OCI-LY1 (cell line): ENCODE results near the gene GADD45A.
"Not testable (repeated sequence)": the region's sequence is repeated elsewhere in the genome, so short reads cannot be mapped to it uniquely, and the experiment has no call there.

ENCODE experiments used
- H2AFZ ChIP-seq: fragments of 200-600 bp; sonication (generic), shearing (Covaris generic); 2 replicates; pipeline ENCODE4 v1.6.0; 2014; ENCODE audit warnings: antibody characterized with exemption, mild to moderate bottlenecking, low read length
- H3F3A ChIP-seq: fragments of 200-600 bp; sonication (generic), shearing (Covaris generic); 2 replicates; pipeline ENCODE4 v1.6.0; 2014; ENCODE audit warnings: mild to moderate bottlenecking, antibody characterized with exemption, low read length, moderate library complexity; ENCODE audit not compliant: insufficient read depth
- H3K27ac ChIP-seq: fragments of 200-600 bp; sonication (generic); 2 replicates; pipeline ENCODE4 v1.5.1; 2014; ENCODE audit warnings: low read length, mixed run types, mild to moderate bottlenecking, low read depth; ENCODE audit not compliant: poor library complexity, severe bottlenecking
- H3K27me3 ChIP-seq: fragments of 200-600 bp; sonication (generic); 2 replicates; pipeline ENCODE4 v1.6.0; 2014; ENCODE audit warnings: antibody characterized with exemption, mild to moderate bottlenecking, low read length, moderate library complexity; ENCODE audit not compliant: insufficient read depth
- H3K36me3 ChIP-seq: fragments of 200-600 bp; sonication (generic); 2 replicates; pipeline ENCODE4 v1.6.1; 2014; ENCODE audit warnings: mild to moderate bottlenecking, antibody characterized with exemption, low read length, moderate library complexity, mixed read lengths; ENCODE audit not compliant: insufficient read depth
- H3K4me1 ChIP-seq: fragments of 200-600 bp; sonication (generic); 2 replicates; pipeline ENCODE4 v1.5.1; 2014; ENCODE audit warnings: mild to moderate bottlenecking, low read length, moderate library complexity; ENCODE audit not compliant: insufficient read depth, severe bottlenecking
- H3K4me2 ChIP-seq: fragments of 200-600 bp; sonication (generic), shearing (Covaris generic); 2 replicates; pipeline ENCODE4 v1.6.1; 2014; ENCODE audit warnings: low read length
- H3K4me3 ChIP-seq: fragments of 200-600 bp; sonication (generic); 2 replicates; pipeline ENCODE4 v1.5.1; 2014; ENCODE audit warnings: low read length, low read depth, mild to moderate bottlenecking, mixed read lengths; ENCODE audit not compliant: poor library complexity, severe bottlenecking
- H3K79me2 ChIP-seq: fragments of 200-600 bp; shearing (Covaris generic); 2 replicates; pipeline ENCODE4 v1.6.1; 2016; ENCODE audit warnings: mixed run types, low read length, mixed read lengths; ENCODE audit not compliant: insufficient read depth
- H3K9ac ChIP-seq: fragments of 200-600 bp; sonication (generic), shearing (Covaris generic); 2 replicates; pipeline ENCODE4 v1.6.1; 2014; ENCODE audit warnings: mild to moderate bottlenecking, low read length, mixed read lengths
- H3K9me2 ChIP-seq: fragments of 200-600 bp; sonication (generic), shearing (Covaris generic); 2 replicates; pipeline ENCODE4 v1.6.1; 2014; ENCODE audit warnings: low read depth, mild to moderate bottlenecking, low read length, mixed read lengths
- H3K9me3 ChIP-seq: fragments of 200-600 bp; shearing (Covaris generic); 2 replicates; pipeline ENCODE4 v1.6.1; 2014; ENCODE audit warnings: low read length, mixed read lengths
- H4K20me1 ChIP-seq: fragments of 200-600 bp; sonication (generic), shearing (Covaris generic); 2 replicates; pipeline ENCODE4 v1.6.0; 2016; ENCODE audit warnings: mild to moderate bottlenecking, low read length; ENCODE audit not compliant: insufficient read depth
- EZH2 ChIP-seq: fragments of 200-600 bp; sonication (generic), shearing (Covaris generic); IDR thresholded peaks from 2 replicates; pipeline ENCODE4 v1.8.0; 2017; ENCODE audit warnings: borderline replicate concordance, mixed run types, mild to moderate bottlenecking, antibody characterized with exemption, low read length, moderate library complexity, mixed read lengths
- TF ChIP-seq, protein P1 (sequence below): fragments of 200-600 bp; sonication (generic), shearing (Covaris generic); IDR thresholded peaks from 2 replicates; pipeline ENCODE4 v1.5.1; 2017; ENCODE audit warnings: mild to moderate bottlenecking, antibody characterized with exemption, low read length, moderate library complexity, mixed read lengths

The GADD45A gene

DNA sequence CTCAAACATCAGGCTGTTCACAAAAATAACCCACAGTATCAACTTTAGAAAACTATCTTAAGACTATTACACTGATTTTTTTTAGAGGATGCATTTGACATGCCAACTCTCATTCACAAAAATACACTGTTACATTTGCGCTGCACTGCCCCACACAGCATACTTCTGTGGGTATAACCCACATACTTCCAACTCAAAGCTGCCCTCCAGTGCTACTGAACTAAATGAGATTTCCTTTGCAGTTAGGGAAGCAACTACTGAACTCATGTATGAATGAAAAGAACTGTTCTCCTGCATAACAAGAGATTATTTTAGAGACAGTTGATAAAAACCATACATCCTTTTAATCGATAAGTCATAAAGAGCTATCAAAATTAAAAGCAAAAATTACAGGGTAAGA, 25.8 kb upstream of the GADD45A start:
- TF ChIP-seq, protein P1, sequence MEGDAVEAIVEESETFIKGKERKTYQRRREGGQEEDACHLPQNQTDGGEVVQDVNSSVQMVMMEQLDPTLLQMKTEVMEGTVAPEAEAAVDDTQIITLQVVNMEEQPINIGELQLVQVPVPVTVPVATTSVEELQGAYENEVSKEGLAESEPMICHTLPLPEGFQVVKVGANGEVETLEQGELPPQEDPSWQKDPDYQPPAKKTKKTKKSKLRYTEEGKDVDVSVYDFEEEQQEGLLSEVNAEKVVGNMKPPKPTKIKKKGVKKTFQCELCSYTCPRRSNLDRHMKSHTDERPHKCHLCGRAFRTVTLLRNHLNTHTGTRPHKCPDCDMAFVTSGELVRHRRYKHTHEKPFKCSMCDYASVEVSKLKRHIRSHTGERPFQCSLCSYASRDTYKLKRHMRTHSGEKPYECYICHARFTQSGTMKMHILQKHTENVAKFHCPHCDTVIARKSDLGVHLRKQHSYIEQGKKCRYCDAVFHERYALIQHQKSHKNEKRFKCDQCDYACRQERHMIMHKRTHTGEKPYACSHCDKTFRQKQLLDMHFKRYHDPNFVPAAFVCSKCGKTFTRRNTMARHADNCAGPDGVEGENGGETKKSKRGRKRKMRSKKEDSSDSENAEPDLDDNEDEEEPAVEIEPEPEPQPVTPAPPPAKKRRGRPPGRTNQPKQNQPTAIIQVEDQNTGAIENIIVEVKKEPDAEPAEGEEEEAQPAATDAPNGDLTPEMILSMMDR: peak; percentile 14; the same call in 1 of the 2 replicates
- TF ChIP-seq EZH2: no peak
- Histone ChIP-seq H3K9me3 (no peaks in the 10 kb centered on the region), H3K27ac (no peak overlapping the region)

DNA sequence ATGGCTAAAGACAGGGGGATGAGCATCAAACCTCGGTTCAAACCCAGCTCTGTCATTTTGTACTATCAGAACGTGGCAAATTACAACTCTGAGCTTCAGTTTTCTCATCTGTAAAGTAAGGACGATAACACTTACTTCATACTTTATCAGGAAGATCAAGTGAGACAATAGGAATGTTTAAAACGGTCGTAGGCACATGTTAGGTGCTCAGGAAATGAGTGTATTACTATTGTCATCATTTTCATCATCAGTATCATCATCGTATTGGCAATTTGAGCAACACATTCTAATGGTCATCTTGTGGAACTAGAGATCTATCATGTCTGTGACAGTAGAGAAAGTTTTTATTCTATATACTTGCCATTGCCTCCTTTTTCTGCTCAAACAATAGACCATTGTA, 22.1 kb upstream of the GADD45A start:
- Histone ChIP-seq H3K9ac (no peak overlapping the region), H3K4me1 (peaks cover 14% of the 10 kb centered on the region), H3K4me3 (no peak overlapping the region), H3K36me3 (no peaks in the 10 kb centered on the region), H3K27ac (no peak overlapping the region), H3F3A (no peaks in the 10 kb centered on the region), H4K20me1 (no peaks in the 10 kb centered on the region), H3K9me3 (no peaks in the 10 kb centered on the region), H3K79me2 (no peaks in the 10 kb centered on the region), H2AFZ (no peak overlapping the region; the same call in 1 of the 2 replicates), H3K4me2 (no peak overlapping the region), H3K27me3 (no peaks in the 10 kb centered on the region), H3K9me2 (no peaks in the 10 kb centered on the region)
- no peak for TF ChIP-seq EZH2
- TF ChIP-seq, protein P1: no peak

More for the DNA sequence above, 25.8 kb upstream of the GADD45A start:
- Histone ChIP-seq H4K20me1 (no peaks in the 10 kb centered on the region), H2AFZ (no peak overlapping the region), H3K4me1 (peaks cover 13% of the 10 kb centered on the region), H3F3A (no peaks in the 10 kb centered on the region), H3K79me2 (no peaks in the 10 kb centered on the region), H3K9ac (no peak overlapping the region), H3K4me2 (no peak overlapping the region), H3K27me3 (no peaks in the 10 kb centered on the region), H3K4me3 (no peak overlapping the region), H3K9me2 (no peaks in the 10 kb centered on the region), H3K36me3 (no peaks in the 10 kb centered on the region)

DNA sequence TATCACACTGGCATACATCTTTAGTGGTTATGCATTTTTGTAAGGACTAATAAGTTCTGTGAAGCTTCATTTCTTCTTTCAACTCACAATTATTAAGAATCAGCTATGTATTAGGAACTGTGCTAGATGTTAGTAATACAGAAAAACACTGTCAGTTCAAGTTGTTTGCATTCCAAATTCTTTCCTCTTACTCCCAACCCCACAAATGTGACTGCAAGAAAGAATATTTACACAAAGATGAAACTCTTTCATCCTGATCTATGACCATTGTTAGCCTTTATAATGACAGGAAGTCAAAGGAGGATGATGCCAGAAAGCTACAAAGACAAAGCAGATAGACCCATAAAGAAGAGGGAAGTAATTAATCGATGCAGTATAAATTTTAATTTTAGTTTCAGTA, 21.0 kb upstream of the GADD45A start:
- TF ChIP-seq, protein P1: no peak
- TF ChIP-seq EZH2: no peak
- H3K9ac ChIP-seq: no peak overlapping the region

DNA sequence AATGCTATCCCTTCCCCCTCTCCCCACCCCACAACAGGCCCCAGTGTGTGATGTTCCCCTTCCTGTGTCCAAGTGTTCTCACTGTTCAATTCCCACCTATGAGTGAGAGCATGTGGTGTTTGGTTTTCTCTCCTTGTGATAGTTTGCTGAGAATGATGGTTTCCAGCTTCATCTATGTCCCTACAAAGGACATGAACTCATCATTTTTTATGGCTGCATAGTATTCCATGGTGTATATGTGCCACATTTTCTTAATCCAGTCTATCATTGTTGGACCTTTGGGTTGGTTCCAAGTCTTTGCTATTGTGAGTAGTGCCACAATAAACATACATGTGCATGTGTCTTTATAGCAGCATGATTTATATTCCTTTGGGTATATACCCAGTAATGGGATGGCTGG, 19.7 kb upstream of the GADD45A start:
- H4K20me1 ChIP-seq, H3K9me3 ChIP-seq, H3K27ac ChIP-seq, H3K9ac ChIP-seq, H3K79me2 ChIP-seq, H3F3A ChIP-seq, H3K4me2 ChIP-seq, H3K4me3 ChIP-seq, H2AFZ ChIP-seq, H3K27me3 ChIP-seq, H3K36me3 ChIP-seq, H3K9me2 ChIP-seq: not testable (repeated sequence)
- peaks cover 11% of the 10 kb centered on the region for H3K4me1 ChIP-seq

More for the DNA sequence above, 21.0 kb upstream of the GADD45A start:
- Histone ChIP-seq H2AFZ (no peak overlapping the region), H3K79me2 (no peaks in the 10 kb centered on the region), H3K9me3 (no peaks in the 10 kb centered on the region), H3K27me3 (no peaks in the 10 kb centered on the region), H4K20me1 (no peaks in the 10 kb centered on the region), H3K9me2 (no peaks in the 10 kb centered on the region), H3K4me3 (no peak overlapping the region), H3K36me3 (no peaks in the 10 kb centered on the region), H3K4me2 (no peak overlapping the region), H3K27ac (no peak overlapping the region), H3F3A (no peaks in the 10 kb centered on the region), H3K4me1 (peaks cover 15% of the 10 kb centered on the region)
